IPS-NIHi7 (cell line): Measurements from ENCODE around the gene EBF4.
"Not testable (repeated sequence)": the region's sequence is repeated elsewhere in the genome, so short reads cannot be mapped to it uniquely, and the experiment has no call there.

Source experiments
- DNase-seq: peaks from one replicate; pipeline ENCODE4 v3.0.0; 2012; ENCODE audit warnings: mixed read lengths; ENCODE audit errors: extremely low spot score

Gene EBF4

GRCh38 chr20:2794202-2794748 lies 101.7 kb downstream of the EBF4 start:
- no peak for DNase-seq

- DNase-seq: no peak
These were observed 102.4 kb downstream of the EBF4 start for GRCh38 chr20:2794866-2795447.

- DNase-seq: no peak
These were observed 102.9 kb downstream of the EBF4 start for GRCh38 chr20:2795451-2795850.

- DNase-seq: no peak
These were observed 103.6 kb downstream of the EBF4 start for GRCh38 chr20:2796011-2796660.

GRCh38 chr20:2797136-2797983 lies 104.8 kb downstream of the EBF4 start:
- no peak for DNase-seq

- no peak for DNase-seq
These were observed 105.7 kb downstream of the EBF4 start for GRCh38 chr20:2798095-2798805.

GRCh38 chr20:2798814-2799213 lies 106.2 kb downstream of the EBF4 start:
- DNase-seq: peak; percentile 75

- no peak for DNase-seq
These were observed 106.7 kb downstream of the EBF4 start for GRCh38 chr20:2799271-2799670.

- DNase-seq: peak; percentile 62
These were observed 107.3 kb downstream of the EBF4 start for GRCh38 chr20:2799688-2800520.

GRCh38 chr20:2800521-2801285 lies 108.1 kb downstream of the EBF4 start, which contains the start of gene CPXM1:
Gene CPXM1, minus strand, starts transcription at chr20:2800627. Its CDS starts 55 bp downstream, at chr20:2800572.
- DNase-seq: peak; percentile 86

- DNase-seq: no peak
These were observed 108.7 kb downstream of the EBF4 start for GRCh38 chr20:2801286-2801728.

- DNase-seq: no peak
These were observed 111.7 kb downstream of the EBF4 start for GRCh38 chr20:2804041-2804828.

GRCh38 chr20:2804852-2805688 lies 112.5 kb downstream of the EBF4 start:
- peak; percentile 60 for DNase-seq

GRCh38 chr20:2805689-2806350 lies 113.2 kb downstream of the EBF4 start:
- DNase-seq: peak; percentile 58

GRCh38 chr20:2806351-2806701 lies 113.7 kb downstream of the EBF4 start:
- DNase-seq: no peak

GRCh38 chr20:2807019-2807418 lies 114.4 kb downstream of the EBF4 start:
- DNase-seq: no peak

GRCh38 chr20:2807929-2808328 lies 115.3 kb downstream of the EBF4 start:
- DNase-seq: not testable (repeated sequence)

GRCh38 chr20:2809690-2810089 lies 117.1 kb downstream of the EBF4 start:
- DNase-seq: no peak
